ENCODE results near the gene GABRB1. TPM values are rescaled to one million over a fixed set of nuclear protein-coding genes. Genes with fewer than 3 reads are reported as not detected.
"Not testable (repeated sequence)": the region's sequence is repeated elsewhere in the genome, so short reads cannot be mapped to it uniquely, and the experiment has no call there.

The GABRB1 gene
- total RNA-seq, 6 experiments from 2014 or later: 0.43 TPM; not detected in 5

DNA sequence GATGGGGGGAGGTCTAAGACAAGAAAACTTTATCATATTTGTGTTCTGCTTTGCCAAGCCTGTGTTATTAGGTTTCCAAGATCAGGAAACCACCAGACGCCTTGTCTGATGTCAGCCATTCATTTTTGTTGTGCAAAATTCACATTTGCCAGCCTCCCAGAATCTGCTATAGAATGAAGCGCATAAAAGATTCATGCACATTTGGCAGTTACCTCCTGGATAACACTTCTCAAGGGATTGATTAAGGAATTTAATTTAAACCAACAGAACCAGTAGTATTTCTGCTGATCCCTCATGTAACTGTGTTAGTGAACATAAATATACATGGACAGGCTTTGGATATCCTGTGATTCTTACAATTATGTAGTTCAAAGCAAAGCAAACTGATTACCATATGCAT lies 244.2 kb downstream of the GABRB1 start:
- Histone ChIP-seq H3K4me3 (no peak overlapping the region), H3K4me1 (no peaks in the 10 kb centered on the region), H3K27me3 (no peaks in the 10 kb centered on the region), H3K9me3 (no peaks in the 10 kb centered on the region), H3K36me3 (no peaks in the 10 kb centered on the region), H3K27ac (no peak overlapping the region)
- no peak for ATAC-seq
- 58% methylated on average over 2 of the region's 2 CpGs for WGBS (ENCODE audit: insufficient coverage, low coverage, low lambda C conversion rate, missing lambda C conversion rate)
- intact Hi-C loops (cut with DNase I): no loop called here
- no peak for TF ChIP-seq POLR2A (IDR thresholded peaks at IDR 0.05)
- TF ChIP-seq, protein P1, sequence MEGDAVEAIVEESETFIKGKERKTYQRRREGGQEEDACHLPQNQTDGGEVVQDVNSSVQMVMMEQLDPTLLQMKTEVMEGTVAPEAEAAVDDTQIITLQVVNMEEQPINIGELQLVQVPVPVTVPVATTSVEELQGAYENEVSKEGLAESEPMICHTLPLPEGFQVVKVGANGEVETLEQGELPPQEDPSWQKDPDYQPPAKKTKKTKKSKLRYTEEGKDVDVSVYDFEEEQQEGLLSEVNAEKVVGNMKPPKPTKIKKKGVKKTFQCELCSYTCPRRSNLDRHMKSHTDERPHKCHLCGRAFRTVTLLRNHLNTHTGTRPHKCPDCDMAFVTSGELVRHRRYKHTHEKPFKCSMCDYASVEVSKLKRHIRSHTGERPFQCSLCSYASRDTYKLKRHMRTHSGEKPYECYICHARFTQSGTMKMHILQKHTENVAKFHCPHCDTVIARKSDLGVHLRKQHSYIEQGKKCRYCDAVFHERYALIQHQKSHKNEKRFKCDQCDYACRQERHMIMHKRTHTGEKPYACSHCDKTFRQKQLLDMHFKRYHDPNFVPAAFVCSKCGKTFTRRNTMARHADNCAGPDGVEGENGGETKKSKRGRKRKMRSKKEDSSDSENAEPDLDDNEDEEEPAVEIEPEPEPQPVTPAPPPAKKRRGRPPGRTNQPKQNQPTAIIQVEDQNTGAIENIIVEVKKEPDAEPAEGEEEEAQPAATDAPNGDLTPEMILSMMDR (IDR thresholded peaks at IDR 0.05): no peak
- DNase-seq: no peak

DNA sequence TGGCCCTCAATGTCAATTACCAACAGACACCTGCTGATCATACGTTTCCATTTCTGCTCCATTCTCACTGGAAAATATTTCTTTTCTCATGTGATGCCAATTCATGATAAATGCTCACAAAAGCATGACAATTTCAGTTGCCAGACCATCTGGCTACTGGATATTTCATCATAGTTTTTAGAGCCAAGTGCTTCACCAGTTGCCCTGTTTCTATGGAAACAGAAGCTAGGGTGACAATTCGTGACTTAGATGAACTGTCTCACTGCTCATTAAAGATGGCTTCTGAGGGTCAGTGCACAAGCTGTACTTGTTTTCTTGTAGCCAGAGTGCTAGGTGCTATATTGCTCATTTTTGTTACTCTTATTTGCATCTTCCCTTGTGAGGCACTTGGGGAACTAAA lies 247.3 kb downstream of the GABRB1 start:
- ATAC-seq (no peak), DNase-seq (no peak)
- intact Hi-C loops (cut with DNase I): no loop called here
- H3K4me3 ChIP-seq: no peak overlapping the region
- no peaks in the 10 kb centered on the region for H3K36me3 ChIP-seq
- 22% methylated on average over 2 of the region's 2 CpGs for WGBS (ENCODE audit: insufficient coverage, low coverage, low lambda C conversion rate, missing lambda C conversion rate)
- H3K9me3 ChIP-seq: no peaks in the 10 kb centered on the region
- no peak overlapping the region for H3K27ac ChIP-seq
- no peaks in the 10 kb centered on the region for H3K27me3 ChIP-seq
- TF ChIP-seq, protein P1 (IDR thresholded peaks at IDR 0.05): no peak
- TF ChIP-seq POLR2A (IDR thresholded peaks at IDR 0.05): no peak
- no peaks in the 10 kb centered on the region for H3K4me1 ChIP-seq

DNA sequence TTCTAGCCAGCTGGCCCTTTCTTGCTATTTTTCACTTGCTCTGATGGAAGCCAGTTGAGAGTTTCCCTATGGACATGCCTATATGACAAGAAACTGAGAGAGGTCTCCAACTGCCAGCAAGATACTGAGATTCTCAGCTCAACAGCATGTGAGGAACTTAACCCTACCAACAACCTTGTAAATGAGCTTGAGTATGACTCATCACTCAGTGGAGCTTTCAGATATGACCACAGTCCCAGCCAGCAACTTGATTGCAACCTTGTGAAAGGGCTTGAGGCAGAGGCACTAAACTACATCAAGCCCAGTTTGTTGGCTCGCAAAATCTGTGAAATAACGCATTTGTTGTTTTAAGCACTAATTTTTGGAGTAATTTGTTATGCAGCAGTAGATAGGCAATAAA lies 256.4 kb downstream of the GABRB1 start:
- 87% methylated on average over 2 of the region's 2 CpGs for WGBS (ENCODE audit: insufficient coverage, low coverage, low lambda C conversion rate, missing lambda C conversion rate)
- Histone ChIP-seq H3K9me3 (no peaks in the 10 kb centered on the region), H3K4me3 (no peak overlapping the region), H3K27me3 (no peaks in the 10 kb centered on the region), H3K4me1 (no peaks in the 10 kb centered on the region), H3K27ac (no peak overlapping the region), H3K36me3 (no peaks in the 10 kb centered on the region)
- ATAC-seq (no peak), DNase-seq (no peak)
- intact Hi-C loops (cut with DNase I): no loop called here
- no peak for TF ChIP-seq POLR2A (IDR thresholded peaks at IDR 0.05)
- TF ChIP-seq, protein P1 (IDR thresholded peaks at IDR 0.05): no peak

DNA sequence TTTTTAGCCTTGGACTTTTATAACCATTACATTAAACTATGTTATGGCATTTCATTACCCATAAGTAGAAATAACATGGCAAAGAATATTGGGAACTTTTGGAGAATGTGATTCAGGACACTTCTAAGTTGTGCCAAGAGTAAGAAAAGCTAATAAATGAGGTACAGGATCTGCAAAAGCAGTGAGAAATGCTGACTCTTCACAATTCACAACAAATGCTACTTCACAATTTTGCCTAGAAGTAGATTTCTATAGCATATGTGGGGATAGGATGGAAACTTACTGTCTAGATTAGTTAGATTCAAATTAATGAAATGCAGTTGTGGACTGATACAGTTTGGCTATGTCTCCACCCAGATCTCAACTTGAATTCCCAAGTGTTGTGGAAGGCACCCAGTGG lies 258.4 kb downstream of the GABRB1 start:
- TF ChIP-seq POLR2A (IDR thresholded peaks at IDR 0.05): no peak
- TF ChIP-seq, protein P1 (IDR thresholded peaks at IDR 0.05): no peak
- H3K9me3 ChIP-seq: no peaks in the 10 kb centered on the region
- H3K4me1 ChIP-seq: no peaks in the 10 kb centered on the region
- no peak overlapping the region for H3K4me3 ChIP-seq
- H3K27ac ChIP-seq: no peak overlapping the region
- DNase-seq (no peak), ATAC-seq (no peak)
- no peaks in the 10 kb centered on the region for H3K27me3 ChIP-seq
- H3K36me3 ChIP-seq: no peaks in the 10 kb centered on the region
- intact Hi-C loops (cut with DNase I): no loop called here

DNA sequence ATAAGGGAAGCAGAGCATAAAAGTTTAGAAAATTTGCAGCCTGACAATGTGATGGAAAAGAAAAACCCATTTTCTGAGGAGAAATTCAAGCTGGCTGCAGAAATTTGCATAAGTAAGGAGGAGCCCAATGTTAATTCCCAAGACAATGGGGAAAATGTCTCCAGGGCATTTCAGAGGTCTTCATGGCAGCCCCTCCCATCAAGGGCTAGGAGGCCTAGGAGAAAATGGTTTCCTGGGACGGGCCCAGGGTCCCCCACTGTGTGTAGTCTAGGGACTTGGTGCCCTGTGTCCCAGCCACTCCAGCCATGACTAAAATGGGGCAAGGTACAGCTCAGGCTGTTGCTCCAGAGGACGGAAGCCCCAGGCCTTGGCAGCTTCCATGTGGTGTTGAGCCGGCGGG lies 259.5 kb downstream of the GABRB1 start:
- H3K36me3 ChIP-seq; H3K4me3 ChIP-seq; DNase-seq; H3K4me1 ChIP-seq; H3K9me3 ChIP-seq; H3K27me3 ChIP-seq; H3K27ac ChIP-seq; intact Hi-C loops (cut with DNase I); ATAC-seq: not testable (repeated sequence)
- no CpG with 5 or more reads among the region's 4 CpGs for WGBS (ENCODE audit: insufficient coverage, low coverage, low lambda C conversion rate, missing lambda C conversion rate)

Data from right lobe of liver (tissue), 6 donors.